Measurements from ENCODE around the gene RTP2. TPM values are rescaled to one million over a fixed set of nuclear protein-coding genes. Genes with fewer than 3 reads are reported as not detected.
"Not testable (repeated sequence)": the region's sequence is repeated elsewhere in the genome, so short reads cannot be mapped to it uniquely, and the experiment has no call there.

RTP2 gene
- total and polyA plus RNA-seq, 2 of the 4 experiments (the other 2 are of a cell fraction): not detected

- H4K8ac ChIP-seq (ENCODE audit: low read depth in 2 of 2, low read length in 2 of 2); DNase-seq; H4K20me1 ChIP-seq (ENCODE audit: insufficient read depth, low read length); H4K91ac ChIP-seq (ENCODE audit: insufficient read depth, low read depth, low read length); H2AFZ ChIP-seq (replicated peaks; ENCODE audit: low read length, poor library complexity); BruUV-seq (replicated peaks); H2AK9ac ChIP-seq (replicated peaks; ENCODE audit: low read depth, low read length, poor library complexity); H3K18ac ChIP-seq (ENCODE audit: low read depth, low read length); intact Hi-C loops (cut with micrococcal nuclease); H3K56ac ChIP-seq (ENCODE audit: extremely low read depth, insufficient read depth, low read length); H3K4ac ChIP-seq (ENCODE audit: low read depth, low read length); H3K36me3 ChIP-seq (ENCODE audit: control insufficient read depth, insufficient read depth, low read length); H3K4me1 ChIP-seq (ENCODE audit: control insufficient read depth, insufficient read depth, low read length); H3K9me3 ChIP-seq (ENCODE audit: control insufficient read depth, insufficient read depth, low read length); H3K9ac ChIP-seq (ENCODE audit: low read depth, low read length); H2AK5ac ChIP-seq (ENCODE audit: low read depth, low read length); ATAC-seq (ENCODE audit: low read depth); H2BK5ac ChIP-seq (ENCODE audit: low read depth, low read length, poor library complexity, severe bottlenecking); H3K14ac ChIP-seq (replicated peaks; ENCODE audit: low read depth, low read length); H3K4me2 ChIP-seq (ENCODE audit: low read depth, low read length); H3K23ac ChIP-seq (ENCODE audit: low read depth, low read length); H2BK15ac ChIP-seq (ENCODE audit: low read depth, low read length); H2BK120ac ChIP-seq (ENCODE audit: low read depth, low read length); H3K4me3 ChIP-seq (ENCODE audit: insufficient read depth, low read depth, low read length); H2BK20ac ChIP-seq (ENCODE audit: low read depth, low read length); H3K9me1 ChIP-seq (ENCODE audit: insufficient read depth, low read length); H3K27ac ChIP-seq (ENCODE audit: insufficient read depth, low read length); H3K79me1 ChIP-seq (ENCODE audit: low read depth in 1 of 2, low read length in 2 of 2); POLR2A ChIA-PET (ENCODE audit: unreplicated experiment); H4K5ac ChIP-seq (ENCODE audit: low read depth, low read length); in situ Hi-C loops (cut with MboI; ENCODE audit: low sequenced_read_pairs): not testable (repeated sequence)
- H3K27me3 ChIP-seq (ENCODE audit: control insufficient read depth, insufficient read depth, low read length): peaks cover 16% of the 10 kb centered on the region
- dilution Hi-C loops (cut with HindIII; ENCODE audit: low sequenced_read_pairs, unreplicated experiment): loop anchor here (25.0 kb wide), 2 partner anchors 369 to 469 kb away; no protein-coding TSS in a partner anchor
- CTCF ChIA-PET: interaction anchor here (8.4 kb wide), 1 partner anchor 362 kb away, joined by 168 read pairs; no protein-coding TSS in a partner anchor
- WGBS, 2 experiments (ENCODE audit: extremely low coverage in 2 of 2, insufficient read length in 1 of 2): no CpG with 5 or more reads among the region's 11 CpGs
Measured at GRCh38 chr3:187681756-187682155, 20.6 kb downstream of the RTP2 start.
